HepG2 (cell line): Measurements from ENCODE around the gene MZF1. TPM values are rescaled to one million over a fixed set of nuclear protein-coding genes. Genes with fewer than 3 reads are reported as not detected.

Experiments
- EZH2 ChIP-seq: conservative IDR thresholded peaks from 2 replicates; pipeline ENCODE4 v1.6.1; 2012; ENCODE audit warnings: mild to moderate bottlenecking, low read depth, low read length, moderate library complexity
- GATA4 ChIP-seq: sonication (generic); IDR thresholded peaks from 2 replicates; pipeline ENCODE4 v1.6.1; 2016; ENCODE audit warnings: antibody characterized with exemption, low read depth, borderline replicate concordance
- GMEB2 ChIP-seq: IDR thresholded peaks from 2 replicates; pipeline ENCODE4 v1.6.1; 2016; ENCODE audit warnings: missing biosample characterization, missing genetic modification reagents, low read depth
- LCORL ChIP-seq, 2 experiments: fragments of 450-650 bp in 1 of 2; sonication (generic) in 1 of 2; formaldehyde crosslinking in 1 of 2; IDR thresholded peaks; 2 replicates each; pipeline versions ENCODE4 v1.5.0 to v1.6.1; 2017 to 2020; ENCODE audit warnings: antibody characterized with exemption in 1 of 2, missing genetic modification reagents in 1 of 2
- MTA1 ChIP-seq: sonication (generic); formaldehyde crosslinking; IDR thresholded peaks from 2 replicates; pipeline ENCODE4 v1.4.0; 2020; ENCODE audit warnings: missing genetic modification reagents, mild to moderate bottlenecking, borderline replicate concordance
- PAXIP1 ChIP-seq: sonication (generic); formaldehyde crosslinking; conservative IDR thresholded peaks from 2 replicates; pipeline ENCODE4 v1.4.0; 2020; ENCODE audit warnings: mild to moderate bottlenecking, missing genetic modification reagents, moderate library complexity
- RBM22 ChIP-seq: fragments of 200-400 bp; formaldehyde crosslinking; optimal IDR thresholded peaks from 2 replicates; pipeline ENCODE3; 2017; ENCODE audit warnings: mild to moderate bottlenecking, low read length, moderate library complexity
- RNF2 ChIP-seq: fragments of 450-650 bp; conservative IDR thresholded peaks from 2 replicates; pipeline ENCODE4 v1.6.1; 2016; ENCODE audit warnings: low read depth
- SNAI1 ChIP-seq: sonication (generic); formaldehyde crosslinking; IDR thresholded peaks from 2 replicates; pipeline ENCODE4 v1.5.0; 2020; ENCODE audit warnings: mild to moderate bottlenecking, missing genetic modification reagents, borderline replicate concordance
- SOX5 ChIP-seq: IDR thresholded peaks from 2 replicates; pipeline ENCODE4 v1.6.1; 2016; ENCODE audit warnings: borderline replicate concordance
- SYNCRIP ChIP-seq: fragments of 200-400 bp; formaldehyde crosslinking; IDR thresholded peaks from 2 replicates; pipeline ENCODE4 v1.6.1; 2018; ENCODE audit warnings: mild to moderate bottlenecking, low read depth, low read length; ENCODE audit not compliant: insufficient read depth
- THAP8 ChIP-seq: sonication (generic); formaldehyde crosslinking; IDR thresholded peaks from 2 replicates; pipeline ENCODE4 v1.5.1; 2020; ENCODE audit warnings: missing genetic modification reagents, mild to moderate bottlenecking, borderline replicate concordance
- ZMYM2 ChIP-seq: sonication (generic); formaldehyde crosslinking; IDR thresholded peaks from 2 replicates; pipeline ENCODE4 v1.8.0; 2022; ENCODE audit warnings: mild to moderate bottlenecking, missing genetic modification reagents
- ZNF143 ChIP-seq: sonication (generic); formaldehyde crosslinking; IDR thresholded peaks from 2 replicates; pipeline ENCODE4 v1.4.0; 2020; ENCODE audit warnings: missing genetic modification reagents
- polyA plus RNA-seq, 8 experiments: library from polyadenylated mRNA; depleted of rRNA in 3 of 8; stranded (reverse) in 7 of 8; unstranded in 1 of 8; fragments of >200 nt; fragmentation: Illumina TruSeq in 4 of 8; extraction: Trizol in 4 of 8; gene quantifications; 2 replicates each; pipeline versions ENCODE4 v1.2.1 to v1.2.3, GENCODE V29; 2011 to 2016; ENCODE audit warnings: low read depth in 4 of 8, missing spikeins in 1 of 8, mixed read lengths in 1 of 8; ENCODE audit not compliant: insufficient read depth in 1 of 8
- total RNA-seq, 5 experiments: library from RNA; depleted of rRNA; stranded (reverse); fragments of >200 nt; fragmentation: Illumina TruSeq; extraction: Trizol; gene quantifications; 2 replicates each; pipeline ENCODE4 v1.2.3, GENCODE V29; 2016; ENCODE audit warnings: low read depth in 1 of 5
- TF ChIP-seq, protein P1 (sequence below): sonication (generic); formaldehyde crosslinking; IDR thresholded peaks from 2 replicates; pipeline ENCODE4 v1.9.0; 2022; ENCODE audit warnings: low read depth, missing genetic modification reagents
- TF ChIP-seq, protein P2 (sequence below): sonication (generic); formaldehyde crosslinking; IDR thresholded peaks from 2 replicates; pipeline ENCODE4 v1.5.1; 2020; ENCODE audit warnings: mild to moderate bottlenecking, missing genetic modification reagents

MZF1 gene
- total and polyA plus RNA-seq, 2 of the 13 experiments (the other 11 are each of a cell fraction or from before 2014, with no cell fraction given), result 3.1 to 8.1 TPM

GRCh38 chr19:58538257-58539168 lies 34.6 kb downstream of the MZF1 start (continued):
- peak; percentile 47 for TF ChIP-seq PAXIP1 (CRISPR knock-in tag)
- TF ChIP-seq, protein P1, sequence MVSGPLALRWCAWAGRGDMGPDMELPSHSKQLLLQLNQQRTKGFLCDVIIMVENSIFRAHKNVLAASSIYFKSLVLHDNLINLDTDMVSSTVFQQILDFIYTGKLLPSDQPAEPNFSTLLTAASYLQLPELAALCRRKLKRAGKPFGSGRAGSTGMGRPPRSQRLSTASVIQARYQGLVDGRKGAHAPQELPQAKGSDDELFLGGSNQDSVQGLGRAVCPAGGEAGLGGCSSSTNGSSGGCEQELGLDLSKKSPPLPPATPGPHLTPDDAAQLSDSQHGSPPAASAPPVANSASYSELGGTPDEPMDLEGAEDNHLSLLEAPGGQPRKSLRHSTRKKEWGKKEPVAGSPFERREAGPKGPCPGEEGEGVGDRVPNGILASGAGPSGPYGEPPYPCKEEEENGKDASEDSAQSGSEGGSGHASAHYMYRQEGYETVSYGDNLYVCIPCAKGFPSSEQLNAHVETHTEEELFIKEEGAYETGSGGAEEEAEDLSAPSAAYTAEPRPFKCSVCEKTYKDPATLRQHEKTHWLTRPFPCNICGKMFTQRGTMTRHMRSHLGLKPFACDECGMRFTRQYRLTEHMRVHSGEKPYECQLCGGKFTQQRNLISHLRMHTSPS (CRISPR knock-in tag), result no peak
- no peak for TF ChIP-seq SYNCRIP
- no peak for TF ChIP-seq RBM22
- TF ChIP-seq LCORL (IDR thresholded peaks at IDR 0.05), result no peak
- peak; percentile 69; the same call in 1 of the 2 replicates for TF ChIP-seq LCORL (CRISPR knock-in tag; IDR thresholded peaks at IDR 0.05)
- no peak for TF ChIP-seq GATA4
- TF ChIP-seq THAP8, result no peak
- no peak for TF ChIP-seq GMEB2 (CRISPR knock-in tag)
- no peak for TF ChIP-seq ZMYM2 (CRISPR knock-in tag)
- 0 out of 2 replicates have a peak, but pooled peaks have one; percentile 25 for TF ChIP-seq MTA1 (CRISPR knock-in tag)
- TF ChIP-seq EZH2, result no peak
- TF ChIP-seq SNAI1 (CRISPR knock-in tag), result no peak; the same call in 1 of the 2 replicates
- 0 out of 2 replicates have a peak, but pooled peaks have one; percentile 40 for TF ChIP-seq RNF2
- TF ChIP-seq SOX5 (CRISPR knock-in tag), result peak; percentile 74; the same call in 1 of the 2 replicates
- TF ChIP-seq, protein P2, sequence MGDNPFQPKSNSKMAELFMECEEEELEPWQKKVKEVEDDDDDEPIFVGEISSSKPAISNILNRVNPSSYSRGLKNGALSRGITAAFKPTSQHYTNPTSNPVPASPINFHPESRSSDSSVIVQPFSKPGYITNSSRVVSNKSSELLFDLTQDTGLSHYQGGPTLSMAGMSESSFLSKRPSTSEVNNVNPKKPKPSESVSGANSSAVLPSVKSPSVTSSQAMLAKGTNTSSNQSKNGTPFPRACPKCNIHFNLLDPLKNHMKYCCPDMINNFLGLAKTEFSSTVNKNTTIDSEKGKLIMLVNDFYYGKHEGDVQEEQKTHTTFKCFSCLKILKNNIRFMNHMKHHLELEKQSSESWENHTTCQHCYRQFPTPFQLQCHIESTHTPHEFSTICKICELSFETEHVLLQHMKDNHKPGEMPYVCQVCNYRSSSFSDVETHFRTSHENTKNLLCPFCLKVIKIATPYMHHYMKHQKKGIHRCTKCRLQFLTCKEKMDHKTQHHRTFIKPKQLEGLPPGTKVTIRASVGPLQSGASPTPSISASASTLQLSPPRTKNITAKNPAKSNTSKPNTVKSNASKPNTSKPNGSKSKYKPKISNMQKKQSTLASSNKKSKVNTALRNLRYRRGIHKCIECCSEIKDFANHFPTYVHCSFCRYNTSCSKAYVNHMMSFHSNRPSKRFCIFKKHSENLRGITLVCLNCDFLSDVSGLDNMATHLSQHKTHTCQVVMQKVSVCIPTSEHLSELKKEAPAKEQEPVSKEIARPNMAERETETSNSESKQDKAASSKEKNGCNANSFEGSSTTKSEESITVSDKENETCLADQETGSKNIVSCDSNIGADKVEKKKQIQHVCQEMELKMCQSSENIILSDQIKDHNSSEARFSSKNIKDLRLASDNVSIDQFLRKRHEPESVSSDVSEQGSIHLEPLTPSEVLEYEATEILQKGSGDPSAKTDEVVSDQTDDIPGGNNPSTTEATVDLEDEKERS (CRISPR knock-in tag), result no peak
- no peak for TF ChIP-seq ZNF143 (CRISPR knock-in tag)
